H9 (cell line): ENCODE results near the gene SMAD7. TPM values are rescaled to one million over a fixed set of nuclear protein-coding genes. Genes with fewer than 3 reads are reported as not detected.

Source experiments
- DNase-seq: peaks from one replicate; pipeline ENCODE4 v3.0.0-alpha.2; 2017
- H2AFZ ChIP-seq: one replicate; pipeline ENCODE4 v1.6.1; 2013; ENCODE audit warnings: mild to moderate bottlenecking, low read length, control low read depth, moderate library complexity
- H2AK5ac ChIP-seq: 2 replicates; pipeline ENCODE4 v1.6.1; 2013; ENCODE audit warnings: low read length, control low read depth, mixed read lengths; ENCODE audit not compliant: insufficient read length
- H2BK120ac ChIP-seq: one replicate; pipeline ENCODE4 v1.6.1; 2013; ENCODE audit warnings: low read depth, mild to moderate bottlenecking, low read length, control low read depth, inconsistent platforms; ENCODE audit not compliant: poor library complexity, severe bottlenecking
- H2BK12ac ChIP-seq: 2 replicates; pipeline ENCODE4 v1.6.1; 2013; ENCODE audit warnings: low read length, control low read depth, mixed read lengths, low read depth; ENCODE audit not compliant: insufficient read length
- H2BK15ac ChIP-seq: 2 replicates; pipeline ENCODE4 v1.6.1; 2013; ENCODE audit warnings: low read depth, low read length, control low read depth
- H2BK20ac ChIP-seq: one replicate; pipeline ENCODE4 v1.6.1; 2013; ENCODE audit warnings: low read depth, mild to moderate bottlenecking, low read length, control low read depth, inconsistent platforms; ENCODE audit not compliant: poor library complexity, severe bottlenecking
- H2BK5ac ChIP-seq: 2 replicates; pipeline ENCODE4 v1.6.1; 2013; ENCODE audit warnings: low read length, control low read depth, mixed read lengths; ENCODE audit not compliant: insufficient read length
- H3K14ac ChIP-seq: 2 replicates; pipeline ENCODE4 v1.6.1; 2013; ENCODE audit warnings: low read length, control low read depth; ENCODE audit not compliant: insufficient read depth
- H3K18ac ChIP-seq: 2 replicates; pipeline ENCODE4 v1.6.1; 2013; ENCODE audit warnings: low read depth, mild to moderate bottlenecking, mixed read lengths, low read length, control low read depth; ENCODE audit not compliant: insufficient read length
- H3K23ac ChIP-seq: 2 replicates; pipeline ENCODE4 v1.6.1; 2013; ENCODE audit warnings: low read length, control low read depth, mixed read lengths, low read depth; ENCODE audit not compliant: insufficient read length
- H3K23me2 ChIP-seq: 2 replicates; pipeline ENCODE4 v1.6.1; 2013; ENCODE audit warnings: low read depth, mild to moderate bottlenecking, mixed read lengths, low read length, control low read depth; ENCODE audit not compliant: insufficient read length, poor library complexity, severe bottlenecking
- H3K27ac ChIP-seq: 2 replicates; pipeline ENCODE4 v1.5.1; 2013; ENCODE audit warnings: low read length, control low read depth, mixed read lengths, low read depth; ENCODE audit not compliant: insufficient read length
- H3K27me3 ChIP-seq: 2 replicates; pipeline ENCODE4 v1.6.1; 2013; ENCODE audit warnings: low read length, control low read depth, inconsistent platforms; ENCODE audit not compliant: insufficient read depth
- H3K4ac ChIP-seq: 2 replicates; pipeline ENCODE4 v1.6.1; 2013; ENCODE audit warnings: low read depth, mild to moderate bottlenecking, control low read depth, inconsistent platforms, low read length, moderate library complexity
- H3K4me1 ChIP-seq: 2 replicates; pipeline ENCODE4 v1.6.1; 2013; ENCODE audit warnings: low read length, control low read depth, inconsistent platforms; ENCODE audit not compliant: insufficient read depth
- H3K4me2 ChIP-seq: 2 replicates; pipeline ENCODE4 v1.6.1; 2013; ENCODE audit warnings: low read length, control low read depth, mixed read lengths; ENCODE audit not compliant: insufficient read length, insufficient read depth
- H3K56ac ChIP-seq: 2 replicates; pipeline ENCODE4 v1.6.1; 2013; ENCODE audit warnings: low read depth, mild to moderate bottlenecking, mixed read lengths, low read length, control low read depth; ENCODE audit not compliant: insufficient read length
- H3K79me1 ChIP-seq: 2 replicates; pipeline ENCODE4 v1.6.1; 2013; ENCODE audit warnings: low read depth, mild to moderate bottlenecking, moderate library complexity, low read length, control low read depth, inconsistent platforms; ENCODE audit not compliant: insufficient read depth, poor library complexity, severe bottlenecking
- H3K79me2 ChIP-seq: 2 replicates; pipeline ENCODE4 v1.6.1; 2013; ENCODE audit warnings: low read length, control low read depth, inconsistent platforms; ENCODE audit not compliant: insufficient read depth
- H3K9ac ChIP-seq: 2 replicates; pipeline ENCODE4 v1.6.1; 2013; ENCODE audit warnings: low read length, control low read depth, mixed read lengths; ENCODE audit not compliant: insufficient read length; ENCODE audit errors: extremely low read depth
- H3K9me3 ChIP-seq: one replicate; pipeline ENCODE4 v1.6.1; 2013; ENCODE audit warnings: low read depth, low read length, inconsistent platforms; ENCODE audit not compliant: control insufficient read depth
- H3T11ph ChIP-seq: one replicate; pipeline ENCODE4 v1.6.1; 2013; ENCODE audit warnings: mild to moderate bottlenecking, low read length, control low read depth, inconsistent platforms
- H4K20me1 ChIP-seq: one replicate; pipeline ENCODE4 v1.6.1; 2013; ENCODE audit not compliant: control insufficient read depth, insufficient read length, insufficient read depth
- H4K5ac ChIP-seq: 2 replicates; pipeline ENCODE4 v1.6.1; 2013; ENCODE audit warnings: low read depth, mild to moderate bottlenecking, mixed read lengths, low read length, control low read depth; ENCODE audit not compliant: insufficient read length
- H4K8ac ChIP-seq: replicated peaks from 2 replicates; pipeline ENCODE4 v1.6.1; 2013; ENCODE audit warnings: low read length, control low read depth, mixed read lengths, low read depth; ENCODE audit not compliant: insufficient read length
- H4K91ac ChIP-seq: 2 replicates; pipeline ENCODE4 v1.6.1; 2013; ENCODE audit warnings: low read depth, mild to moderate bottlenecking, moderate library complexity, mixed read lengths, low read length, control low read depth; ENCODE audit not compliant: insufficient read length
- H3K27ac Mint-ChIP-seq, 3 experiments: 2 replicates in 2 of 3; 3 replicates in 1 of 3; pipeline ENCODE4 v1.8.0; 2020 to 2021; ENCODE audit warnings: mixed read lengths in 3 of 3, mild to moderate bottlenecking in 1 of 3, moderate library complexity in 1 of 3
- H3K27me3 Mint-ChIP-seq: 2 replicates; pipeline ENCODE4 v1.8.0; 2021; ENCODE audit warnings: low read depth, mild to moderate bottlenecking, moderate library complexity, mixed read lengths
- H3K36me3 Mint-ChIP-seq, 3 experiments: 2 replicates in 2 of 3; 3 replicates in 1 of 3; pipeline ENCODE4 v1.8.0; 2020 to 2021; ENCODE audit warnings: low read depth in 3 of 3, mixed read lengths in 3 of 3; ENCODE audit not compliant: insufficient read depth in 1 of 3
- H3K4me1 Mint-ChIP-seq, 2 experiments: 2 replicates each; pipeline ENCODE4 v1.8.0; 2020; ENCODE audit warnings: mixed read lengths in 2 of 2
- H3K4me3 Mint-ChIP-seq, 2 experiments: 2 replicates in 1 of 2; 3 replicates in 1 of 2; pipeline ENCODE4 v1.8.0; 2020 to 2021; ENCODE audit warnings: mild to moderate bottlenecking in 2 of 2, mixed read lengths in 2 of 2, moderate library complexity in 1 of 2
- H3K9me3 Mint-ChIP-seq, 2 experiments: 2 replicates in 1 of 2; 3 replicates in 1 of 2; pipeline ENCODE4 v1.8.0; 2020; ENCODE audit warnings: mild to moderate bottlenecking in 2 of 2, mixed read lengths in 2 of 2, moderate library complexity in 1 of 2
- CTCF ChIP-seq: fragments of 200-600 bp; sonication (generic); conservative IDR thresholded peaks from 3 replicates; pipeline ENCODE4 v1.8.0; 2021; ENCODE audit warnings: antibody characterized with exemption, mild to moderate bottlenecking
- WGBS: extraction: QIAGEN DNeasy Blood & Tissue Kit; methylation state at CpG from one replicate; pipeline ENCODE4 v1.1.7; 2013; ENCODE audit warnings: missing lambda C conversion rate, low lambda C conversion rate, mixed read lengths; ENCODE audit not compliant: insufficient read length; ENCODE audit errors: extremely low coverage; 5-methylcytosine and 5-hydroxymethylcytosine counted together
- total RNA-seq: library from RNA; stranded (reverse); gene quantifications from 2 replicates; pipeline ENCODE4 v1.2.1, GENCODE V29; 2021

The SMAD7 gene
- total RNA-seq, 1 experiment from 2014 or later, result 27.7 TPM

GRCh38 chr18:48997985-48998831 is 47.4 kb upstream of the SMAD7 start:
- Histone ChIP-seq H3K4me2 (no peak overlapping the region), H3K4me1 (peaks cover 2% of the 10 kb centered on the region; the same call in 1 of the 2 replicates), H2BK12ac (peak overlapping the region; percentile 26), H3K79me2 (no peaks in the 10 kb centered on the region), H3K18ac (peak overlapping the region; percentile 36), H3K79me1 (no peaks in the 10 kb centered on the region), H4K8ac (no peak overlapping the region), H4K20me1 (no peaks in the 10 kb centered on the region), H3T11ph (no peak overlapping the region), H2AK5ac (no peak overlapping the region), H3K23ac (no peak overlapping the region), H3K9me3 (no peaks in the 10 kb centered on the region), H3K56ac (no peak overlapping the region), H3K4ac (no peak overlapping the region; the same call in 1 of the 2 replicates), H2BK120ac (peak overlapping the region; percentile 42), H4K91ac (peak overlapping the region; percentile 11), H3K27me3 (no peaks in the 10 kb centered on the region), H2BK5ac (no peak overlapping the region), H3K27ac (no peak overlapping the region), H3K23me2 (no peaks in the 10 kb centered on the region), H4K5ac (no peak overlapping the region), H2AFZ (no peak overlapping the region), H3K9ac (no peak overlapping the region), H3K14ac (peak overlapping the region; percentile 51; the same call in 1 of the 2 replicates), H2BK15ac (no peak overlapping the region), H2BK20ac (no peak overlapping the region)
- Mint-ChIP-seq H3K9me3 (no peaks in the 10 kb centered on the region; a peak in 1 of 5 replicates), H3K36me3 (no peaks in the 10 kb centered on the region), H3K4me3 (no peak overlapping the region; a peak in 1 of 5 replicates), H3K27me3 (peaks cover 11% of the 10 kb centered on the region), H3K4me1 (peaks cover 24 to 29% of the 10 kb centered on the region in 2 experiments), H3K27ac (peak overlapping the region in 2 of 3 experiments; percentile 65 to 97; a peak in 3 of 7 replicates)
- peak; percentile 85 for DNase-seq
- TF ChIP-seq CTCF, result no peak
- WGBS, result no CpG with 5 or more reads among the region's 17 CpGs
